MG63 (cell line): ENCODE measurements around the gene PTPN1. TPM values are rescaled to one million over a fixed set of nuclear protein-coding genes. Genes with fewer than 3 reads are reported as not detected.
A peak's percentile ranks its signal among the peaks of the same experiment; 100 is the strongest.
"Not testable (repeated sequence)": the region's sequence is repeated elsewhere in the genome, so short reads cannot be mapped to it uniquely, and the experiment has no call there.

Experiments
- DNase-seq: peaks from one replicate; pipeline ENCODE4 v3.0.0-alpha.2; 2020
- H3K27me3 ChIP-seq: fragments of 250-450 bp; sonication (Bioruptor Pico); 2 replicates; pipeline ENCODE4 v1.5.1; 2020; ENCODE audit warnings: mild to moderate bottlenecking, moderate library complexity
- H3K36me3 ChIP-seq: fragments of 250-450 bp; sonication (Bioruptor Pico); 2 replicates; pipeline ENCODE4 v1.5.1; 2020; ENCODE audit warnings: mild to moderate bottlenecking, moderate library complexity
- H3K4me3 ChIP-seq: fragments of 250-450 bp; sonication (Bioruptor Pico); 2 replicates; pipeline ENCODE4 v1.5.1; 2020; ENCODE audit warnings: mild to moderate bottlenecking, moderate library complexity
- H3K9me3 ChIP-seq: fragments of 250-450 bp; sonication (Bioruptor Pico); 2 replicates; pipeline ENCODE4 v1.5.1; 2020; ENCODE audit warnings: mild to moderate bottlenecking, moderate library complexity
- total RNA-seq: library from RNA; depleted of rRNA; stranded (reverse); fragments of >200 nt; shearing (Covaris generic); gene quantifications from 2 replicates; pipeline ENCODE4 v1.2.3, GENCODE V29; 2014; ENCODE audit warnings: low replicate concordance

The PTPN1 gene
- total RNA-seq, 1 experiment from 2014 or later, result 37.1 TPM

DNA sequence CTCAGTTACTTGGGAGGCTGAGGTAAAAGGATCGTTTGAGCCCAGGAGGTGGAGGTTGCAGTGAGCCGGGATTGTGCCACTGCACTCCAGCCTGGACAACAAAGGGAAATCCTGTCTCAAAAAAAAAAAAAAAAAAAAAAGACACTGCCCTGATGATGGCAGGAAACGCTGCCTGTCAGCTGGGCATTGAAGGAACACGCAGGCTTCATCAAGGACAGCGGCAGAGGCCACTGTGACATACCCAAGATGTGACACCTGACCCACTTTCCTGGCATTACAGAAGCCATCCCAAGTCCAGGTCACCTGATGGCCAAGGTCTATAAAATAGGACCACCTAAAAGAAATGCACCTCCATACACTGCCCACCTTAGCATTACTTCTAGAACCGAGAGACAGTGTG is 105.2 kb downstream of the PTPN1 start:
- no peak for DNase-seq
- H3K4me3 ChIP-seq, result no peak overlapping the region
- H3K27me3 ChIP-seq, result no peaks in the 10 kb centered on the region
- H3K36me3 ChIP-seq, result no peaks in the 10 kb centered on the region
- H3K9me3 ChIP-seq, result no peaks in the 10 kb centered on the region

DNA sequence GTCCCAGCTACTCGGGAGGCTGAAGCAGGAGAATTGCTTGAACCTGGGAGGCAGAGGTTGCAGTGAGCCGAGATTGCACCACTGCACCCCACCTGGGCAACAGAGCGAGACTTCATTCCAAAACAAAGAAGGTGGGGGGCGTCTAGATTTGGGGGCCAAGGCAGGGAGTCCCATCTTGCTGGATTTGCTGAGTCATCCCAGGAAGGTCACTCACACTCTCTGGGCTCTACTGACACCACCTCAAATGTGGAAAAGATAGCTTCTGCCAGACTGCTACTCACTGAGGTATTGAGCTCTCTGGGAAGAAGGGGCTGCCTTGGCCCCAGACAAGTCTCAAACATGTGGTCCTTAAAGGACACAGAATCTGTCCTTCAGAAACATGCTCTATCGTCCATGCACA is 106.8 kb downstream of the PTPN1 start:
- no peak overlapping the region for H3K4me3 ChIP-seq
- H3K36me3 ChIP-seq, result no peaks in the 10 kb centered on the region
- peaks cover 7% of the 10 kb centered on the region; the same call in 1 of the 2 replicates for H3K9me3 ChIP-seq
- H3K27me3 ChIP-seq, result no peaks in the 10 kb centered on the region
- no peak for DNase-seq

DNA sequence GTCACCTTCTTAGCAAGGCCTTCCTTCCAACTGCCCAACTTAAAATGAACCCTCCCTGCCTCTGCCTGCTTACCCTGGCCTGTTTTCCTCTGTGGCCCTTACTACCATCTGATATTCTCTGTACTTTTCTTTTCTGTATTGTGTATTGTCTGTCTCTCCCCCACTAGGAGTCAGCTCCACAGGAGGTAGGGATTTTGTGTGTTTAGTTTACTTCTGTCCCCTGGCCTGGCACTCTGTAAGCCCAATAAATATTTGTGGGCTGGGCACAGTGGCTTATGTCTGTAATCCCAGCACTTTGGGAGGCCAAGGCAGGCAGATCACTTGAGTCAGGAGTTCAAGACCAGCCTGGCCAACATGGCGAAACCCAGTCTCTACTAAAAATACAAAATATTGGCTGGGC is 108.4 kb downstream of the PTPN1 start:
- peaks cover 7% of the 10 kb centered on the region; the same call in 1 of the 2 replicates for H3K9me3 ChIP-seq
- H3K4me3 ChIP-seq, result no peak overlapping the region
- H3K27me3 ChIP-seq, result no peaks in the 10 kb centered on the region
- H3K36me3 ChIP-seq, result no peaks in the 10 kb centered on the region
- DNase-seq, result no peak

DNA sequence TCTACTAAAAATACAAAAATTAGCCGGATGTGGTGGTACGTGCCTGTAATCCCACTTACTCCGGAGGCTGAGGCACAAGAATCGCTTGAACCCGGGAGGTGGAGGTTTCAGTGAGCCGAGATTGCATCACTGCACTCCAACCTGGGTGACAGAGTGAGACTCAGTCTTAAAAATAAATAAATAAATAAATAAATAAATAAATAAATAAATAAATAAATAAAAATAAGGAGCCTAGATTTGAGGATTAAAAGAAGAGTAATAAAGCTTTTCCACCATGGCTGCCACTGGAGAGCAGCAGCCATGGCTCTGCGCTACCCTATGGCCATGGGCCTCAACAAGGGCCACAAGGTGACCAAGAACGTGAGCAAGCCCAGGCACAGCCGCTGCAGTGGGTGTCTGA is 110.3 kb downstream of the PTPN1 start:
- not testable (repeated sequence) for H3K9me3 ChIP-seq, H3K36me3 ChIP-seq, DNase-seq, H3K4me3 ChIP-seq, H3K27me3 ChIP-seq

DNA sequence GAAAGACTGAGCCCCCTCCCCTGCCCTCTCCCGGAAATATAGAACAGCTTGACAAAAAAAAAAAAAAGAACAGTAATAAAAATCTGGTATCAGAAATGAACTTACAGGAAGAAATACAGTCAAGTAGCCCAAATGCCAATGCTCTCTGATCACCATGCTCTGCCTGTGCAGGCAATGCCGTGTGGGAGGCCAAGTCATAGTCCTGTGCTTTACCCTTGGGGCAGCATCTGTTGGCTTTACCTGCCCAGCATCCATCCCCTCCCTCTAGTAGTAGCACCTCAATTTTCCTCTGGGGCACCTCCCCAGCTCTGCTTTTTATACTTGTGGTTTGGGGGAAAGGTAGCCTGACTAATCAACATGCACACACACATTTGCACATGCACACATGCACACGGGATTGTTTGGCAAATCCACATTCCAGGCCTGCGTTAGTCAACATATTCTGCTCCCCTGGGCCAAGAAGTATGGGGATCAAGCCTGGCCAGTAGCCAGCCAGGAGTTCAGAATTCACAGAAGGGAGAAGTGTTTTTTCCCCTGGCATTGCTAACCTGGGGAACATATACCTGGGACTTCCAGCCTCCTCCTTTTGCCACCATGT is 111.0 kb downstream of the PTPN1 start:
- no peaks in the 10 kb centered on the region for H3K36me3 ChIP-seq
- no peak for DNase-seq
- H3K4me3 ChIP-seq, result no peak overlapping the region
- peaks cover 7% of the 10 kb centered on the region; the same call in 1 of the 2 replicates for H3K9me3 ChIP-seq
- H3K27me3 ChIP-seq, result no peaks in the 10 kb centered on the region

DNA sequence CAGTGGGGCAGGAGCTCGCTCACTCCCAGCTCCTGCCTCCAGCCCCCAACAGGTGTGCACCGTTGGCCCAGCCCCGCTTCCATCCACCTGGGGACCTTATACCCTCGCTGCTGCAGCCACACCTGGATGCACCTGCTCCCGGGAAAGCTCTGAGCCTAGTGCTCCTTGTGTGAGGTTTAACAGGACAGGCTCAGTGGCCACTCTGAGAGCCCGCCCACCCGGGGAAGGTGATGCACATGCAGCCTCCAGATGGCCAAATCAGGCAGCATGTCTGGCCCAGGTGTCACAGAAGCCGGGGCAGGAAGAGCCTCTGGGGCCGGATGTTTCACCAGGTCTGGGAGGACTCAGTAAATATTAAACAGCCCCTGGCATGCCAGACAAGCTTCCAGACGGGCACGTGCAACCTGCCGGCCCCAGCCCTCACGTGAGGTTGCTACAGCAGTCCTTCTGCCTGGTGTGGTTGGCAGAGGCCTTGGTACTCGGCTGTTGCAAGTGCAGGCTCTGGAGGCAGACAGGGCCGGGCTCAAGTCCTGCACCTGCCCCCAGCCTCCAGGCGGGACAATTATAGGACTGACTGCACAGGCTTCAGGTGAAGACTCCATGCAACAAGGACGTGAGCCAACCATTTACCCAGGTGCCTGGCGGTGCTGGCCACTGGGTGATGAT is 114.3 kb downstream of the PTPN1 start:
- Histone ChIP-seq H3K36me3 (no peaks in the 10 kb centered on the region), H3K27me3 (no peaks in the 10 kb centered on the region), H3K4me3 (no peak overlapping the region), H3K9me3 (peaks cover 7% of the 10 kb centered on the region; the same call in 1 of the 2 replicates)
- no peak for DNase-seq

DNA sequence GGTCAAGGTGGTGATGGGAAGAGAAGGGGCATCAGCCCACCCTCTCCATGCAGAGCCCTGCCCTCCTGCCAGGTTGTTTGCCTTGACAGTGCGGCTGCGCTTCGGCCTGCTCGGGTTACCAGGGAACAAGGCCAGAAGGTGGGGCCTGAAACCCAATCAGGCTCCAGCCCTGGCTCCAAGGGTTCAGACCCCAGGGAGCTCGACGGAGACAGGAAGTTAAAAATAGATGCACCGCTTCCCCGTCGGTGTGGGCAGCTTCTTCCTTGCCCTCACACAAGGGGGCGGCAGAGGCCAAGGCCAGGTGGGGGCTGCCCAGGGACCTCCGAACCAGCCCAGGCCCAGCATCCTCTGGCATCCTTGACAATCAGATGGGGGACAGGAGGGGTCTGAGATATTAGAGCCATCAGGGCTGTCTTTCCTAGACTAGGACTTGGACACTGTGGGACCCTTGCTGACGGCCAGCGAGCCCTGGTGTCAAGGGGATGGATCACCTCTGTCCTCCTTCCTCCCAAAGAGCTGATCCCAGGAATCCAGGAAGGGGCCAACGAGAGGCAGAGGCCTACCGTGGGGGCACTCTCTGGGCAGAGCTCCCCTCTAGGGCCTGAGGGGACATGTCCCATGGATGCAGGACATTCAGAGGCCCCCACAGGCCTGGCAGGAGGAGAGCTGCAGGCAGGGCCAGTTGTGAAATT is 115.9 kb downstream of the PTPN1 start:
- peak; percentile 57 for DNase-seq
- Histone ChIP-seq H3K9me3 (peaks cover 5% of the 10 kb centered on the region; the same call in 1 of the 2 replicates), H3K36me3 (no peaks in the 10 kb centered on the region), H3K27me3 (no peaks in the 10 kb centered on the region), H3K4me3 (no peak overlapping the region)

DNA sequence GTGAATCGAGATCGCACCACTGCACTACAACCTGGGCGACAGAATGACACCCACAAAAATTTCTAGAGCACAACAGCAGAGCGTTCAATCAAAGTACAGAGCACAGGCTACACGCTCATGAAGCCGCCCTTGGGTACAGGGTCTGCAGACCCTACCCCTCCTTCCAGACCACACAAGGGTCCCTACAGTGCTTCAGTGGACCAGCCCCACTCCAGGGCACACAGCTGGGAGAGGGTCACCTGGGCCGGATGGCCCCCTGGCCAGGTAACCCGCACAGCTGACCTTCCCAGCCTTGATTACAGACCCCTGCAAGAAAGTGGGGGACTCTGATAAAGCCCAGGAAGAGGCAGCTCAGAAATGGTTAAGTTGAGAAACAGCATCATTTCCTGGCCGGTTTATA is 117.6 kb downstream of the PTPN1 start:
- Histone ChIP-seq H3K9me3 (no peaks in the 10 kb centered on the region), H3K36me3 (no peaks in the 10 kb centered on the region), H3K4me3 (no peak overlapping the region), H3K27me3 (no peaks in the 10 kb centered on the region)
- no peak for DNase-seq

DNA sequence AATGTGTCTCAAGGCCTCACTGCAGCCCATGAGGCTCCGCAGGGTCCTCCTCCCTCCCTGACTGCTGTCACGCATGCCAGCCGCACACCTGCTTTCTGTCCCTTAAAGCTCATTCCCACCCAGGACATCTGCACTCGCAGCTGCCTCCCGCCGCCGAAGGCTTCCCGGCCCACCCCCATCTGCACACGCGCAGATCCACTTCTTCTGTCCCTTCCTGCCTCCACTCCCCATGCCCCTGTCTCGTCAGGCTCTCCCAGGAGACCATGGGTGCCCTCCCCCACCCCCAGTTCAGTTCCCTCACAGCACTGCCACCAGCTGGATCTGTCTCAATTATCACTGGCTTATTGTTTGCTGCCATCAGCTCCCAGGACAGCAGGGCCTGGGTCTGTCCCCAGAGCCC is 118.1 kb downstream of the PTPN1 start:
- Histone ChIP-seq H3K4me3 (no peak overlapping the region), H3K9me3 (no peaks in the 10 kb centered on the region), H3K36me3 (no peaks in the 10 kb centered on the region), H3K27me3 (no peaks in the 10 kb centered on the region)
- no peak for DNase-seq

DNA sequence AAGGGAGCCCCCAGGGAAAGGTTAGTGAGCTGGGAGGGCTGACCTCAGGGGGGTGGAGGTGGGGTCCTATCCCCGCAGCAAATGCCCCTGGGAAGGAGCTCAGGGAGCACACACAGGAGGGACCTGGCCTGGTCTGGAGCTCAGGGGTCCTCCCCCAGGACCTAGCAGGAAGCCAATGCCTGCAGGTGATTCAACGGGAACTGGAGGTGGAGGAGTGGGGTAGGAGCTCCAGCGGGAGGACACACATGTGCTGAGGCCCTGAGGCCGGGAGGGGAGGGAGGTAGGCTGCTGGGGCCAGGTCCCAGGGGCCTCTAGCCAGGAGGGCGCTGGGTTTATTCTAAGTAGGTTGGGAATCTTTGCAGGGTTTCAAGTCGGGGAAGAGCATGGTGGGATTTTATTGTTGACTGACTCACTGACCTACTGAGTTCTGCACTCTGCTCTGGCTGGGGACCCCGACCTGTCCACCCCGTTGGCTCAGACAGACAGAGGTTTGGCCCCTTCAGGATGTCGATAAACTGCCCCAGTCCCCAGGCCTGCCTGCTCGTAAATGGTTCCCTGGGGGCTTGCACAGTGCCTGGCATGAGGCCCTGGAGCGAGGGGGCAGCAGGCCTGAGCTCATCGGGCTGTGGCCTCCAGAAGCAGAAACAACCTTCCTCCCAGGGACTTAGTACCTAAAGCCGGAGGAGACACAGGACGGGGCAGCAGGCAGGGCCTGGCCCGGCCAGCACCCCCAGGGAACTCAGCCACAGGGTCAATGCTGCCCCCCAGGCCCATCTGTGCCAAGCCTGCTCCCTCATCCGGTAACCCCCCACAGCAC is 118.9 kb downstream of the PTPN1 start:
- Histone ChIP-seq H3K27me3 (no peaks in the 10 kb centered on the region), H3K4me3 (no peak overlapping the region), H3K9me3 (no peaks in the 10 kb centered on the region), H3K36me3 (no peaks in the 10 kb centered on the region)
- no peak for DNase-seq

DNA sequence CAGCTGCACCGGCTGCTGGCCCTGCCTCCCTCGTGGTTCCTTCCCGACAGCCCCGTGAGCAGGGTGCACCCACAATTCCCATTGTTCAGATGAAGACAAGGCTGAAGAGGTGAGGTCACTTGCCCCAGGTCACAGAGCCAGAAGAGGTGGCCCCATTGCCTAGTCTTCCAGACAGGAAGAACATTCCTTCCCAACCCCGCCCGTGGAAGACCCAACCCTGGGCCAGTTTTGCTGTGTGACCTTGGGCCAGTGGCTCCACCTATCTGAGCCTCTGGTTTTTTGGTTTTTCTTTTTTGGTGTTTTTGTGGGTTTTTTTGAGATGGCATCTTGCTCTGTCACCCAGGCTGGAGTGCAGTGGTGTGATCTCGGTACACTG is 119.5 kb downstream of the PTPN1 start:
- no peaks in the 10 kb centered on the region for H3K27me3 ChIP-seq
- peak; percentile 26 for DNase-seq
- H3K36me3 ChIP-seq, result no peaks in the 10 kb centered on the region
- H3K4me3 ChIP-seq, result no peak overlapping the region
- H3K9me3 ChIP-seq, result no peaks in the 10 kb centered on the region

DNA sequence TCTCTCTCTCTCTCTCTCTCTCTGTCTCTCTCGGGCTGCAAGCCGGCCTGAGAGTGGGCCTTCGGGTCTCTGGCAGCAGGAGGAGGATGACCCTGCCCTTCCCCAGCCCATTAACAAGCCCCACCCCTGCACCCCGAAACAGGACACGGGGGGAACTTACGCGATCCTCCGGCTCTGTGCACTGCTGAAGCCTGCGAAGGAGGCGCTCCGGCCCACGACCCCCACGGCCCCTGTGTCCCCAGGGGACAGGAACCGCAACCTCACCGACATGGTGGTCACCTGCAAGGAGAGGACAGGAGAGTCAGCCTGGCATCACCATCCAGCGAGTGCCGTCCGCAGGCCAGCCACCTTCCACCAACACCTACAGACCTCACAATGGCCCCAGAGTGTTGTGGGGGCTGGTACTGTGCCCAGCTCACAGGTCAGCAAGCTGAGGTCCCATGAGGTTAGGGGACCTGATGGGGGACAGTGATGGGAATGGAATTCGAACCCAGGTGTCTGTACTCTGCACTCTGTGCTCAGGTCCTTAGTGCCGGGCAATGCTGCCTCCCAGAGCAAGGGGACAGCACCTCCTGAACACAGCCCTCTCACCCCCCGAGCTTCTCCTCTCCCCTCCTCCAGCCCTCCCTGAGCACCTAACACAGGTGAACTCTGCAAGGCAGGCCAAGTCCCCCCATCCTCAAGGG is 120.5 kb downstream of the PTPN1 start:
- H3K9me3 ChIP-seq, result no peaks in the 10 kb centered on the region
- no peaks in the 10 kb centered on the region for H3K27me3 ChIP-seq
- no peak for DNase-seq
- no peak overlapping the region for H3K4me3 ChIP-seq
- H3K36me3 ChIP-seq, result no peaks in the 10 kb centered on the region

DNA sequence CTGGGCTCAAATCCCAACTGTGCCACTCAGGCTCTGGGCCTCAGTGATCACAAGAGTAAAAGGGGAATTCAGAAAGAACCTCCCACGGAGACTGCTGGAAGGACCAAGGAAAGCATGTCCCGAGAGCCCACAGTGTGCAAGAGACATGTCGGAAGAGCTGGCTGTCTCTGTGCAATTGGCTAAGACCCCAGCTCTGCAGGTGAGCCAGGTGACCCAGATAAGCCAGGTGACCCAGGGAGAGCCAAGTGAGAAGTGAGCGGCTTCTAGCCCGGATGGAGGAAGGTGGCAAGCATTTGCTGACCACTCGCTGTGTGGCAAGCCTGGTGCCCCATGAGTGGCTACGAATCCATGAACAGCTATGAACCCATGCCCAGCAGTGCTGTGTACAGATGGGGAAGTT is 122.1 kb downstream of the PTPN1 start:
- no peaks in the 10 kb centered on the region for H3K36me3 ChIP-seq
- no peaks in the 10 kb centered on the region for H3K9me3 ChIP-seq
- no peak overlapping the region for H3K4me3 ChIP-seq
- H3K27me3 ChIP-seq, result no peaks in the 10 kb centered on the region
- no peak for DNase-seq

DNA sequence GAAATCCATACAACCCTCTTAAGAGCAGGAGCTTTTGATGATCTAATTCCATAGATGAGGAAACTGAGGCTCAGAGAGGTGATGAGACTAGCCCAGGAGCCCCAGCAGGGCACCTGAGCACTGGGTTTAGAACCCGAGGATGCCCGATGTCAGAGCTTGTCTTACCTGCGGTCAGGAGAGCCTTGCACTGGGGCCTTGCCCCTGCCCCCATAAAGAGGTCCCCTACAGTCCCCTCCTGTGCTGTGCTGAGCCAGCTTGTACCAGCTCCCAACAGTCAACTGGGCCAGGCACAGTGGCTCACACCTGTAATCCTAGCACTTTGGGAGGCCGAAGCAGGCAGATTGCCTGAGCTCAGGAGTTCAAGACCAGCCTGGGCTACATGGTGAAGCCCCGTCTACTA is 122.5 kb downstream of the PTPN1 start:
- Histone ChIP-seq H3K36me3 (no peaks in the 10 kb centered on the region), H3K4me3 (no peak overlapping the region), H3K27me3 (no peaks in the 10 kb centered on the region), H3K9me3 (no peaks in the 10 kb centered on the region)
- no peak for DNase-seq

DNA sequence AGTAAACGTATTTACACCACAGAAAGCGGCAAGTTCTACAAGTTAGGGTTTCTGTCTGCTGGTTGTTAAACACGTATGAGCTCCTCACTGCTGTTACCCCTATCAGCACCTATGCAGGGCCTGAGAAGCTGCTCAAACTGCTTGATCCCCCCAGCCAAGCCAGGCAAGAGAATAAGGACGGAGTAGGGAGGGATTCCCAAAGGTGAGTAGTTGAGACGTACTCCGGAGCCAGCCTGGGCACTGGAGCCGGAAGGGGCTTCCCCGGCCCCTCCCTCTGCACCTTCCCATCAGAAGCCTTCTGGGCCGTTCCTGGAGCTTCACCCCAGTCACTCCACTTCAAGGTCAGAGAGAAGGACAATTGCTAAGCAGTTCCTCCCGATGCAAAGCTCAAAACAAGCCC is 123.2 kb downstream of the PTPN1 start:
- H3K4me3 ChIP-seq, result no peak overlapping the region
- H3K27me3 ChIP-seq, result no peaks in the 10 kb centered on the region
- no peaks in the 10 kb centered on the region for H3K9me3 ChIP-seq
- DNase-seq, result no peak
- H3K36me3 ChIP-seq, result no peaks in the 10 kb centered on the region

DNA sequence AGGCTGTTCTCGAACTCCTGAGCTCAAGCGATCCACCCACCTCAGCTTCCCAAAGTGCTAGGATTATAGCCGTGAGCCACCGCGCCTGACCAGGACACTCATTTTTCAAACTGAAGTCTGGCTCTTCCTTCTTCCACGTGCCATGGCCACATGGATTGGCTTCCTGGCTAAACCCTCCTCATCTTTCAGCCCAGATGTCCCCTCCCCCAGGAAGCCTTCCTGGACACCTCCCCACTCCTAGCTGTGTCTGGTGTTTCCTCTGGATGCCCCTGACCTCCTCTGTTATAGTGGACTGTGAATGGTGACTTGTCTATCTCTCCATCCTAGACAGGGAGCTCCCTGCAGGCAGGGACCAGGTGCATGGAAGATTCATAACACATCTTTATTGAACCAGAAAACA is 124.0 kb downstream of the PTPN1 start:
- no peaks in the 10 kb centered on the region for H3K27me3 ChIP-seq
- DNase-seq, result no peak
- no peak overlapping the region for H3K4me3 ChIP-seq
- H3K36me3 ChIP-seq, result no peaks in the 10 kb centered on the region
- H3K9me3 ChIP-seq, result no peaks in the 10 kb centered on the region
